HEK293 (cell line): ENCODE results near the gene JAGN1.

Experiments used
- OVOL3 ChIP-seq: fragments of 450-650 bp; formaldehyde crosslinking; IDR thresholded peaks from 2 replicates; pipeline ENCODE4 v1.5.1; 2016; ENCODE audit warnings: missing biosample characterization, missing genetic modification characterization
- YY1 ChIP-seq: fragments of 450-650 bp; formaldehyde crosslinking; IDR thresholded peaks from 2 replicates; pipeline ENCODE4 v1.5.1; 2018; ENCODE audit warnings: missing biosample characterization, missing genetic modification characterization
- YY2 ChIP-seq: fragments of 450-650 bp; formaldehyde crosslinking; IDR thresholded peaks from 2 replicates; pipeline ENCODE4 v1.5.1; 2016; ENCODE audit warnings: missing biosample characterization, missing genetic modification characterization
- ZBTB8A ChIP-seq: fragments of 450-650 bp; formaldehyde crosslinking; IDR thresholded peaks from 2 replicates; pipeline ENCODE4 v1.5.1; 2016; ENCODE audit warnings: missing biosample characterization, missing genetic modification characterization
- ZFHX2 ChIP-seq: fragments of 450-650 bp; formaldehyde crosslinking; conservative IDR thresholded peaks from 2 replicates; pipeline ENCODE4 v1.5.1; 2016; ENCODE audit warnings: missing biosample characterization, missing genetic modification characterization
- ZIC2 ChIP-seq: fragments of 450-650 bp; formaldehyde crosslinking; IDR thresholded peaks from 2 replicates; pipeline ENCODE4 v1.5.1; 2016; ENCODE audit warnings: missing biosample characterization, missing genetic modification characterization
- ZNF335 ChIP-seq: fragments of 450-650 bp; formaldehyde crosslinking; conservative IDR thresholded peaks from 2 replicates; pipeline ENCODE4 v1.5.1; 2016; ENCODE audit warnings: missing biosample characterization, missing genetic modification characterization
- ZNF350 ChIP-seq: fragments of 450-650 bp; formaldehyde crosslinking; IDR thresholded peaks from 2 replicates; pipeline ENCODE4 v1.5.0; 2017; ENCODE audit warnings: missing biosample characterization, mild to moderate bottlenecking, missing genetic modification characterization
- ZNF433 ChIP-seq: fragments of 450-650 bp; formaldehyde crosslinking; IDR thresholded peaks from 2 replicates; pipeline ENCODE4 v1.5.1; 2016; ENCODE audit warnings: missing biosample characterization, missing genetic modification characterization, low read depth
- ZNF600 ChIP-seq: fragments of 450-650 bp; formaldehyde crosslinking; IDR thresholded peaks from 2 replicates; pipeline ENCODE4 v1.5.1; 2016; ENCODE audit warnings: missing biosample characterization, missing genetic modification characterization
- ZNF610 ChIP-seq: fragments of 450-650 bp; formaldehyde crosslinking; IDR thresholded peaks from 2 replicates; pipeline ENCODE4 v1.5.1; 2016; ENCODE audit warnings: missing biosample characterization, missing genetic modification characterization, borderline replicate concordance
- ZNF660 ChIP-seq: fragments of 450-650 bp; IDR thresholded peaks from 2 replicates; pipeline ENCODE4 v1.5.1; 2018; ENCODE audit warnings: missing biosample characterization, mild to moderate bottlenecking, missing genetic modification characterization
- TF ChIP-seq, protein P1 (sequence below): fragments of 450-650 bp; formaldehyde crosslinking; IDR thresholded peaks from 2 replicates; pipeline ENCODE4 v1.5.1; 2016; ENCODE audit warnings: missing biosample characterization, missing genetic modification characterization
- TF ChIP-seq, protein P2 (sequence below): fragments of 450-650 bp; formaldehyde crosslinking; IDR thresholded peaks from 2 replicates; pipeline ENCODE4 v1.5.1; 2016; ENCODE audit warnings: missing biosample characterization, missing genetic modification characterization
- TF ChIP-seq, protein P3 (sequence below): fragments of 450-650 bp; formaldehyde crosslinking; IDR thresholded peaks from 2 replicates; pipeline ENCODE4 v1.5.1; 2017; ENCODE audit warnings: missing biosample characterization, missing genetic modification characterization
- TF ChIP-seq, protein P4 (sequence below): fragments of 450-650 bp; formaldehyde crosslinking; IDR thresholded peaks from 2 replicates; pipeline ENCODE4 v1.5.1; 2016; ENCODE audit warnings: missing biosample characterization, missing genetic modification characterization
- TF ChIP-seq, protein P5 (sequence below): fragments of 450-650 bp; formaldehyde crosslinking; IDR thresholded peaks from 2 replicates; pipeline ENCODE4 v1.5.1; 2016; ENCODE audit warnings: missing biosample characterization, missing genetic modification characterization
- TF ChIP-seq, protein P6 (sequence below): fragments of 450-650 bp; formaldehyde crosslinking; conservative IDR thresholded peaks from 2 replicates; pipeline ENCODE4 v1.5.1; 2016; ENCODE audit warnings: low read depth, missing biosample characterization, missing genetic modification characterization
- TF ChIP-seq, protein P7 (sequence below): fragments of 450-650 bp; formaldehyde crosslinking; IDR thresholded peaks from 2 replicates; pipeline ENCODE4 v1.5.1; 2016; ENCODE audit warnings: missing biosample characterization, missing genetic modification characterization
- TF ChIP-seq, protein P8 (sequence below): fragments of 450-650 bp; formaldehyde crosslinking; IDR thresholded peaks from 2 replicates; pipeline ENCODE4 v1.5.1; 2016; ENCODE audit warnings: missing biosample characterization, missing genetic modification characterization

The JAGN1 gene

DNA sequence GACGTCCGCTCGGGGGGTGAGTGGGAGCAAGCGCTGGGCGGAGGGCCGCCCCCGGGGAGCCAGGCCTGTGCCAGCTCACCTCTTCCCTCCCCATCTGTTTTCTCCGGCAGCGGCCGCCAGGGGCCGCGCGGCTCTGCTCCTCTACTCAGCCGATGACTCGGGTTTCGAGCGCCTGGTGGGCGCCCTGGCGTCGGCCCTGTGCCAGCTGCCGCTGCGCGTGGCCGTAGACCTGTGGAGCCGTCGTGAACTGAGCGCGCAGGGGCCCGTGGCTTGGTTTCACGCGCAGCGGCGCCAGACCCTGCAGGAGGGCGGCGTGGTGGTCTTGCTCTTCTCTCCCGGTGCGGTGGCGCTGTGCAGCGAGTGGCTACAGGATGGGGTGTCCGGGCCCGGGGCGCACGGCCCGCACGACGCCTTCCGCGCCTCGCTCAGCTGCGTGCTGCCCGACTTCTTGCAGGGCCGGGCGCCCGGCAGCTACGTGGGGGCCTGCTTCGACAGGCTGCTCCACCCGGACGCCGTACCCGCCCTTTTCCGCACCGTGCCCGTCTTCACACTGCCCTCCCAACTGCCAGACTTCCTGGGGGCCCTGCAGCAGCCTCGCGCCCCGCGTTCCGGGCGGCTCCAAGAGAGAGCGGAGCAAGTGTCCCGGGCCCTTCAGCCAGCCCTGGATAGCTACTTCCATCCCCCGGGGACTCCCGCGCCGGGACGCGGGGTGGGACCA is 42.6 kb downstream of the JAGN1 start (continued):
- TF ChIP-seq, protein P1, sequence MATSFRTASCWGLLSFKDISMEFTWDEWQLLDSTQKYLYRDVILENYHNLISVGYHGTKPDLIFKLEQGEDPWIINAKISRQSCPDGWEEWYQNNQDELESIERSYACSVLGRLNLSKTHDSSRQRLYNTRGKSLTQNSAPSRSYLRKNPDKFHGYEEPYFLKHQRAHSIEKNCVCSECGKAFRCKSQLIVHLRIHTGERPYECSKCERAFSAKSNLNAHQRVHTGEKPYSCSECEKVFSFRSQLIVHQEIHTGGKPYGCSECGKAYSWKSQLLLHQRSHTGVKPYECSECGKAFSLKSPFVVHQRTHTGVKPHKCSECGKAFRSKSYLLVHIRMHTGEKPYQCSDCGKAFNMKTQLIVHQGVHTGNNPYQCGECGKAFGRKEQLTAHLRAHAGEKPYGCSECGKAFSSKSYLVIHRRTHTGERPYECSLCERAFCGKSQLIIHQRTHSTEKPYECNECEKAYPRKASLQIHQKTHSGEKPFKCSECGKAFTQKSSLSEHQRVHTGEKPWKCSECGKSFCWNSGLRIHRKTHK (tag by site-specific recombination): no peak
- TF ChIP-seq ZNF335 (tag by site-specific recombination): peak; percentile 90
- TF ChIP-seq ZBTB8A (tag by site-specific recombination): peak; percentile 98
- TF ChIP-seq ZIC2: peak; percentile 94
- 0 out of 2 replicates have a peak, but pooled peaks have one; percentile 24 for TF ChIP-seq OVOL3 (tag by site-specific recombination)
- TF ChIP-seq, protein P2, sequence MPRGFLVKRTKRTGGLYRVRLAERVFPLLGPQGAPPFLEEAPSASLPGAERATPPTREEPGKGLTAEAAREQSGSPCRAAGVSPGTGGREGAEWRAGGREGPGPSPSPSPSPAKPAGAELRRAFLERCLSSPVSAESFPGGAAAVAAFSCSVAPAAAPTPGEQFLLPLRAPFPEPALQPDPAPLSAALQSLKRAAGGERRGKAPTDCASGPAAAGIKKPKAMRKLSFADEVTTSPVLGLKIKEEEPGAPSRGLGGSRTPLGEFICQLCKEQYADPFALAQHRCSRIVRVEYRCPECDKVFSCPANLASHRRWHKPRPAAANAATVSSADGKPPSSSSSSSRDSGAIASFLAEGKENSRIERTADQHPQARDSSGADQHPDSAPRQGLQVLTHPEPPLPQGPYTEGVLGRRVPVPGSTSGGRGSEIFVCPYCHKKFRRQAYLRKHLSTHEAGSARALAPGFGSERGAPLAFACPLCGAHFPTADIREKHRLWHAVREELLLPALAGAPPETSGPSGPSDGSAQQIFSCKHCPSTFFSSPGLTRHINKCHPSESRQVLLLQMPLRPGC (tag by site-specific recombination): 0 out of 2 replicates have a peak, but pooled peaks have one; percentile 18
- TF ChIP-seq ZNF350 (tag by site-specific recombination): no peak
- TF ChIP-seq YY2 (tag by site-specific recombination): peak; percentile 53; the same call in 1 of the 2 replicates
- TF ChIP-seq YY1 (tag by site-specific recombination): peak; percentile 47; the same call in 1 of the 2 replicates
- TF ChIP-seq, protein P3, sequence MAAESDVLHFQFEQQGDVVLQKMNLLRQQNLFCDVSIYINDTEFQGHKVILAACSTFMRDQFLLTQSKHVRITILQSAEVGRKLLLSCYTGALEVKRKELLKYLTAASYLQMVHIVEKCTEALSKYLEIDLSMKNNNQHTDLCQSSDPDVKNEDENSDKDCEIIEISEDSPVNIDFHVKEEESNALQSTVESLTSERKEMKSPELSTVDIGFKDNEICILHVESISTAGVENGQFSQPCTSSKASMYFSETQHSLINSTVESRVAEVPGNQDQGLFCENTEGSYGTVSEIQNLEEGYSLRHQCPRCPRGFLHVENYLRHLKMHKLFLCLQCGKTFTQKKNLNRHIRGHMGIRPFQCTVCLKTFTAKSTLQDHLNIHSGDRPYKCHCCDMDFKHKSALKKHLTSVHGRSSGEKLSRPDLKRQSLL (tag by site-specific recombination): 0 out of 2 replicates have a peak, but pooled peaks have one; percentile 21
- TF ChIP-seq, protein P4, sequence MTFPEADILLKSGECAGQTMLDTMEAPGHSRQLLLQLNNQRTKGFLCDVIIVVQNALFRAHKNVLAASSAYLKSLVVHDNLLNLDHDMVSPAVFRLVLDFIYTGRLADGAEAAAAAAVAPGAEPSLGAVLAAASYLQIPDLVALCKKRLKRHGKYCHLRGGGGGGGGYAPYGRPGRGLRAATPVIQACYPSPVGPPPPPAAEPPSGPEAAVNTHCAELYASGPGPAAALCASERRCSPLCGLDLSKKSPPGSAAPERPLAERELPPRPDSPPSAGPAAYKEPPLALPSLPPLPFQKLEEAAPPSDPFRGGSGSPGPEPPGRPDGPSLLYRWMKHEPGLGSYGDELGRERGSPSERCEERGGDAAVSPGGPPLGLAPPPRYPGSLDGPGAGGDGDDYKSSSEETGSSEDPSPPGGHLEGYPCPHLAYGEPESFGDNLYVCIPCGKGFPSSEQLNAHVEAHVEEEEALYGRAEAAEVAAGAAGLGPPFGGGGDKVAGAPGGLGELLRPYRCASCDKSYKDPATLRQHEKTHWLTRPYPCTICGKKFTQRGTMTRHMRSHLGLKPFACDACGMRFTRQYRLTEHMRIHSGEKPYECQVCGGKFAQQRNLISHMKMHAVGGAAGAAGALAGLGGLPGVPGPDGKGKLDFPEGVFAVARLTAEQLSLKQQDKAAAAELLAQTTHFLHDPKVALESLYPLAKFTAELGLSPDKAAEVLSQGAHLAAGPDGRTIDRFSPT (tag by site-specific recombination): peak; percentile 92
- TF ChIP-seq, protein P5, sequence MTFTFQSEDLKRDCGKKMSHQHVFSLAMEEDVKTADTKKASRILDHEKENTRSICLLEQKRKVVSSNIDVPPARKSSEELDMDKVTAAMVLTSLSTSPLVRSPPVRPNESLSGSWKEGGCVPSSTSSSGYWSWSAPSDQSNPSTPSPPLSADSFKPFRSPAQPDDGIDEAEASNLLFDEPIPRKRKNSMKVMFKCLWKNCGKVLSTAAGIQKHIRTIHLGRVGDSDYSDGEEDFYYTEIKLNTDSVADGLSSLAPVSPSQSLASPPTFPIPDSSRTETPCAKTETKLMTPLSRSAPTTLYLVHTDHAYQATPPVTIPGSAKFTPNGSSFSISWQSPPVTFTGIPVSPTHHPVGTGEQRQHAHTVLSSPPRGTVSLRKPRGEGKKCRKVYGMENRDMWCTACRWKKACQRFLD (tag by site-specific recombination): no peak
- peak; percentile 96 for TF ChIP-seq ZFHX2 (tag by site-specific recombination)
- peak; percentile 71; the same call in 1 of the 2 replicates for TF ChIP-seq ZNF660 (tag by site-specific recombination)
- TF ChIP-seq, protein P6, sequence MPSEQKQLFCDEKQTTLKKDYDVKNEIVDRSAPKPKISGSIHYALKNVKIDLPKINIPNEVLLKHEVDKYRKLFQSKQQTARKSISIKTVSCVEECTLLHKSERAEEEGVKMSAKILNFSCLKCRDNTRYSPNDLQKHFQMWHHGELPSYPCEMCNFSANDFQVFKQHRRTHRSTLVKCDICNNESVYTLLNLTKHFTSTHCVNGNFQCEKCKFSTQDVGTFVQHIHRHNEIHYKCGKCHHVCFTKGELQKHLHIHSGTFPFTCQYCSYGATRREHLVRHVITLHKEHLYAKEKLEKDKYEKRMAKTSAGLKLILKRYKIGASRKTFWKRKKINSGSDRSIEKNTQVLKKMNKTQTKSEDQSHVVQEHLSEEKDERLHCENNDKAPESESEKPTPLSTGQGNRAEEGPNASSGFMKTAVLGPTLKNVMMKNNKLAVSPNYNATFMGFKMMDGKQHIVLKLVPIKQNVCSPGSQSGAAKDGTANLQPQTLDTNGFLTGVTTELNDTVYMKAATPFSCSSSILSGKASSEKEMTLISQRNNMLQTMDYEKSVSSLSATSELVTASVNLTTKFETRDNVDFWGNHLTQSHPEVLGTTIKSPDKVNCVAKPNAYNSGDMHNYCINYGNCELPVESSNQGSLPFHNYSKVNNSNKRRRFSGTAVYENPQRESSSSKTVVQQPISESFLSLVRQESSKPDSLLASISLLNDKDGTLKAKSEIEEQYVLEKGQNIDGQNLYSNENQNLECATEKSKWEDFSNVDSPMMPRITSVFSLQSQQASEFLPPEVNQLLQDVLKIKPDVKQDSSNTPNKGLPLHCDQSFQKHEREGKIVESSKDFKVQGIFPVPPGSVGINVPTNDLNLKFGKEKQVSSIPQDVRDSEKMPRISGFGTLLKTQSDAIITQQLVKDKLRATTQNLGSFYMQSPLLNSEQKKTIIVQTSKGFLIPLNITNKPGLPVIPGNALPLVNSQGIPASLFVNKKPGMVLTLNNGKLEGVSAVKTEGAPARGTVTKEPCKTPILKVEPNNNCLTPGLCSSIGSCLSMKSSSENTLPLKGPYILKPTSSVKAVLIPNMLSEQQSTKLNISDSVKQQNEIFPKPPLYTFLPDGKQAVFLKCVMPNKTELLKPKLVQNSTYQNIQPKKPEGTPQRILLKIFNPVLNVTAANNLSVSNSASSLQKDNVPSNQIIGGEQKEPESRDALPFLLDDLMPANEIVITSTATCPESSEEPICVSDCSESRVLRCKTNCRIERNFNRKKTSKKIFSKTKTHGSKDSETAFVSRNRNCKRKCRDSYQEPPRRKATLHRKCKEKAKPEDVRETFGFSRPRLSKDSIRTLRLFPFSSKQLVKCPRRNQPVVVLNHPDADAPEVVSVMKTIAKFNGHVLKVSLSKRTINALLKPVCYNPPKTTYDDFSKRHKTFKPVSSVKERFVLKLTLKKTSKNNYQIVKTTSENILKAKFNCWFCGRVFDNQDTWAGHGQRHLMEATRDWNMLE (tag by site-specific recombination): no peak
- 0 out of 2 replicates have a peak, but pooled peaks have one; percentile 61 for TF ChIP-seq ZNF610 (tag by site-specific recombination)
- TF ChIP-seq, protein P7, sequence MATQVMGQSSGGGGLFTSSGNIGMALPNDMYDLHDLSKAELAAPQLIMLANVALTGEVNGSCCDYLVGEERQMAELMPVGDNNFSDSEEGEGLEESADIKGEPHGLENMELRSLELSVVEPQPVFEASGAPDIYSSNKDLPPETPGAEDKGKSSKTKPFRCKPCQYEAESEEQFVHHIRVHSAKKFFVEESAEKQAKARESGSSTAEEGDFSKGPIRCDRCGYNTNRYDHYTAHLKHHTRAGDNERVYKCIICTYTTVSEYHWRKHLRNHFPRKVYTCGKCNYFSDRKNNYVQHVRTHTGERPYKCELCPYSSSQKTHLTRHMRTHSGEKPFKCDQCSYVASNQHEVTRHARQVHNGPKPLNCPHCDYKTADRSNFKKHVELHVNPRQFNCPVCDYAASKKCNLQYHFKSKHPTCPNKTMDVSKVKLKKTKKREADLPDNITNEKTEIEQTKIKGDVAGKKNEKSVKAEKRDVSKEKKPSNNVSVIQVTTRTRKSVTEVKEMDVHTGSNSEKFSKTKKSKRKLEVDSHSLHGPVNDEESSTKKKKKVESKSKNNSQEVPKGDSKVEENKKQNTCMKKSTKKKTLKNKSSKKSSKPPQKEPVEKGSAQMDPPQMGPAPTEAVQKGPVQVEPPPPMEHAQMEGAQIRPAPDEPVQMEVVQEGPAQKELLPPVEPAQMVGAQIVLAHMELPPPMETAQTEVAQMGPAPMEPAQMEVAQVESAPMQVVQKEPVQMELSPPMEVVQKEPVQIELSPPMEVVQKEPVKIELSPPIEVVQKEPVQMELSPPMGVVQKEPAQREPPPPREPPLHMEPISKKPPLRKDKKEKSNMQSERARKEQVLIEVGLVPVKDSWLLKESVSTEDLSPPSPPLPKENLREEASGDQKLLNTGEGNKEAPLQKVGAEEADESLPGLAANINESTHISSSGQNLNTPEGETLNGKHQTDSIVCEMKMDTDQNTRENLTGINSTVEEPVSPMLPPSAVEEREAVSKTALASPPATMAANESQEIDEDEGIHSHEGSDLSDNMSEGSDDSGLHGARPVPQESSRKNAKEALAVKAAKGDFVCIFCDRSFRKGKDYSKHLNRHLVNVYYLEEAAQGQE (tag by site-specific recombination): peak; percentile 33; the same call in 1 of the 2 replicates
- TF ChIP-seq ZNF600 (tag by site-specific recombination): peak; percentile 80
- no peak for TF ChIP-seq ZNF433
- TF ChIP-seq, protein P8, sequence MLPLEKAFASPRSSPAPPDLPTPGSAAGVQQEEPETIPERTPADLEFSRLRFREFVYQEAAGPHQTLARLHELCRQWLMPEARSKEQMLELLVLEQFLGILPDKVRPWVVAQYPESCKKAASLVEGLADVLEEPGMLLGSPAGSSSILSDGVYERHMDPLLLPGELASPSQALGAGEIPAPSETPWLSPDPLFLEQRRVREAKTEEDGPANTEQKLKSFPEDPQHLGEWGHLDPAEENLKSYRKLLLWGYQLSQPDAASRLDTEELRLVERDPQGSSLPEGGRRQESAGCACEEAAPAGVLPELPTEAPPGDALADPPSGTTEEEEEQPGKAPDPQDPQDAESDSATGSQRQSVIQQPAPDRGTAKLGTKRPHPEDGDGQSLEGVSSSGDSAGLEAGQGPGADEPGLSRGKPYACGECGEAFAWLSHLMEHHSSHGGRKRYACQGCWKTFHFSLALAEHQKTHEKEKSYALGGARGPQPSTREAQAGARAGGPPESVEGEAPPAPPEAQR (tag by site-specific recombination): no peak
